ENCODE results near the gene PRAME. TPM values are rescaled to one million over a fixed set of nuclear protein-coding genes. Genes with fewer than 3 reads are reported as not detected.

PRAME gene
- total and polyA plus RNA-seq, 2 of the 13 experiments (the other 11 are each of a cell fraction or from before 2014, with no cell fraction given), result 0.11 to 0.83 TPM

DNA sequence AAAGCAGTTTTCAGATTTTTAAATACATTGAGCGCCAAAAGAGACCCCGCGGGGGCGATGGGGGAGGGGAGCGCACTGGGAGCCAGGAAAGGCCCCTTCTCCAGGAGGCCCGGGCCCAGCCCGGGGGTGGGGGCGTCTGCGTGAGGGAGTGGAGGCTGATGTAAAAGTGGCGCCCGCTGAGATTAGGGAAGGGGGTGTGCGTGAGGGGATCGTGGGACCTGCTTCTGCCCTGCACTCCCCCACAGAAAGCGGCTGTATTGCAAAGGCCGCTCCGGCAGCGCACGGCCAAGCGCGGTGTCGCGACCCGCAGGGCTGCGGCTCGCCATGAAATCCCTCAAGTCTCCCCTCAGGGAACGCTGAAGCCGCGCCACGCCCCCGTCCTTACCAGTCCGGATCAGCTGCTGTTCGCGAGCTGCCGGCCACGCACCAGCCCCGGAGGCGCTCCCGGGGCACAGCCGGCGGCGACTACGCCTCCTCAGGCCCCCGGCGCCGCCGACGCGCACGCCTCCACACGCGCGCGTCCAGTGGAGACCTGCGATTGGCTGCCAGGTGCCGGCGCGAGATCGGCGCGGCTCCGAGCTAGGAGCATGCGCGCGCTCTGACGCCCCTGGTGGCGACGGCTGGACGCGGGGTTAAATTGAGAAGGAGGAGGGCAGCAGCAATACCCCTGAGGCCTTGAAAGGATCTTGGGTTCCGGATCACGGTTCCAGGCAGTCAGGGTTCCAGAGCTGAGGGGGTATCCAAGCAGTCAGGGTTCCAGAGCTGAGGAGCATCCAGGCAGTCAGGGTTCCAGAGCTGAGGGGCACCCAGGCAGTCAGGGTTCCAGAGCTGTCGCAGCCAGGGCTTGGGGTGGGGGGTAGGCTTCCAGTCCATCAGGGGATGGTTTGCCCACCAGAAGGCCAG is 50.5 kb downstream of the PRAME start, which contains the start of gene ZNF280B (continued):
- TF ChIP-seq, protein P1, sequence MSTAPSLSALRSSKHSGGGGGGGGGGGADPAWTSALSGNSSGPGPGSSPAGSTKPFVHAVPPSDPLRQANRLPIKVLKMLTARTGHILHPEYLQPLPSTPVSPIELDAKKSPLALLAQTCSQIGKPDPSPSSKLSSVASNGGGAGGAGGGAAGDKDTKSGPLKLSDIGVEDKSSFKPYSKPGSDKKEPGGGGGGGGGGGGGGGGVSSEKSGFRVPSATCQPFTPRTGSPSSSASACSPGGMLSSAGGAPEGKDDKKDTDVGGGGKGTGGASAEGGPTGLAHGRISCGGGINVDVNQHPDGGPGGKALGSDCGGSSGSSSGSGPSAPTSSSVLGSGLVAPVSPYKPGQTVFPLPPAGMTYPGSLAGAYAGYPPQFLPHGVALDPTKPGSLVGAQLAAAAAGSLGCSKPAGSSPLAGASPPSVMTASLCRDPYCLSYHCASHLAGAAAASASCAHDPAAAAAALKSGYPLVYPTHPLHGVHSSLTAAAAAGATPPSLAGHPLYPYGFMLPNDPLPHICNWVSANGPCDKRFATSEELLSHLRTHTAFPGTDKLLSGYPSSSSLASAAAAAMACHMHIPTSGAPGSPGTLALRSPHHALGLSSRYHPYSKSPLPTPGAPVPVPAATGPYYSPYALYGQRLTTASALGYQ (CRISPR knock-in tag; IDR thresholded peaks at IDR 0.05), result no peak
- TF ChIP-seq, protein P2, sequence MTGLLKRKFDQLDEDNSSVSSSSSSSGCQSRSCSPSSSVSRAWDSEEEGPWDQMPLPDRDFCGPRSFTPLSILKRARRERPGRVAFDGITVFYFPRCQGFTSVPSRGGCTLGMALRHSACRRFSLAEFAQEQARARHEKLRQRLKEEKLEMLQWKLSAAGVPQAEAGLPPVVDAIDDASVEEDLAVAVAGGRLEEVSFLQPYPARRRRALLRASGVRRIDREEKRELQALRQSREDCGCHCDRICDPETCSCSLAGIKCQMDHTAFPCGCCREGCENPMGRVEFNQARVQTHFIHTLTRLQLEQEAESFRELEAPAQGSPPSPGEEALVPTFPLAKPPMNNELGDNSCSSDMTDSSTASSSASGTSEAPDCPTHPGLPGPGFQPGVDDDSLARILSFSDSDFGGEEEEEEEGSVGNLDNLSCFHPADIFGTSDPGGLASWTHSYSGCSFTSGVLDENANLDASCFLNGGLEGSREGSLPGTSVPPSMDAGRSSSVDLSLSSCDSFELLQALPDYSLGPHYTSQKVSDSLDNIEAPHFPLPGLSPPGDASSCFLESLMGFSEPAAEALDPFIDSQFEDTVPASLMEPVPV (CRISPR knock-in tag; IDR thresholded peaks at IDR 0.05), result 0 out of 2 replicates have a peak, but pooled peaks have one; percentile 85
- TF ChIP-seq MLLT10 (CRISPR knock-in tag; IDR thresholded peaks at IDR 0.05), result no peak
- no peak; the same call in 1 of the 2 replicates for TF ChIP-seq ELF1 (CRISPR knock-in tag; IDR thresholded peaks at IDR 0.05)
- TF ChIP-seq, protein P3, sequence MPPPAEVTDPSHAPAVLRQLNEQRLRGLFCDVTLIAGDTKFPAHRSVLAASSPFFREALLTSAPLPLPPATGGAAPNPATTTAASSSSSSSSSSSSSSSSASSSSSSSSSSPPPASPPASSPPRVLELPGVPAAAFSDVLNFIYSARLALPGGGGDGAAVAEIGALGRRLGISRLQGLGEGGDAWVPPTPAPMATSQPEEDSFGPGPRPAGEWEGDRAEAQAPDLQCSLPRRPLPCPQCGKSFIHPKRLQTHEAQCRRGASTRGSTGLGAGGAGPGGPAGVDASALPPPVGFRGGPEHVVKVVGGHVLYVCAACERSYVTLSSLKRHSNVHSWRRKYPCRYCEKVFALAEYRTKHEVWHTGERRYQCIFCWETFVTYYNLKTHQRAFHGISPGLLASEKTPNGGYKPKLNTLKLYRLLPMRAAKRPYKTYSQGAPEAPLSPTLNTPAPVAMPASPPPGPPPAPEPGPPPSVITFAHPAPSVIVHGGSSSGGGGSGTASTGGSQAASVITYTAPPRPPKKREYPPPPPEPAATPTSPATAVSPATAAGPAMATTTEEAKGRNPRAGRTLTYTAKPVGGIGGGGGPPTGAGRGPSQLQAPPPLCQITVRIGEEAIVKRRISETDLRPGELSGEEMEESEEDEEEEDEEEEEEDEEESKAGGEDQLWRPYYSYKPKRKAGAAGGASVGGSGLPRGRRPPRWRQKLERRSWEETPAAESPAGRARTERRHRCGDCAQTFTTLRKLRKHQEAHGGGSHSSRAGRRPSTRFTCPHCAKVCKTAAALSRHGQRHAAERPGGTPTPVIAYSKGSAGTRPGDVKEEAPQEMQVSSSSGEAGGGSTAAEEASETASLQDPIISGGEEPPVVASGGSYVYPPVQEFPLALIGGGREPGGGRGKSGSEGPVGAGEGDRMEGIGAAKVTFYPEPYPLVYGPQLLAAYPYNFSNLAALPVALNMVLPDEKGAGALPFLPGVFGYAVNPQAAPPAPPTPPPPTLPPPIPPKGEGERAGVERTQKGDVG (CRISPR knock-in tag; IDR thresholded peaks at IDR 0.05; ENCODE audit: borderline replicate concordance), result no peak
- TF ChIP-seq, protein P4, sequence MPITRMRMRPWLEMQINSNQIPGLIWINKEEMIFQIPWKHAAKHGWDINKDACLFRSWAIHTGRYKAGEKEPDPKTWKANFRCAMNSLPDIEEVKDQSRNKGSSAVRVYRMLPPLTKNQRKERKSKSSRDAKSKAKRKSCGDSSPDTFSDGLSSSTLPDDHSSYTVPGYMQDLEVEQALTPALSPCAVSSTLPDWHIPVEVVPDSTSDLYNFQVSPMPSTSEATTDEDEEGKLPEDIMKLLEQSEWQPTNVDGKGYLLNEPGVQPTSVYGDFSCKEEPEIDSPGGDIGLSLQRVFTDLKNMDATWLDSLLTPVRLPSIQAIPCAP (CRISPR knock-in tag; IDR thresholded peaks at IDR 0.05; ENCODE audit: low read depth), result no peak
- peak; percentile 92 for TF ChIP-seq BORCS8-MEF2B (CRISPR knock-in tag; IDR thresholded peaks at IDR 0.05)
- TF ChIP-seq, protein P5, sequence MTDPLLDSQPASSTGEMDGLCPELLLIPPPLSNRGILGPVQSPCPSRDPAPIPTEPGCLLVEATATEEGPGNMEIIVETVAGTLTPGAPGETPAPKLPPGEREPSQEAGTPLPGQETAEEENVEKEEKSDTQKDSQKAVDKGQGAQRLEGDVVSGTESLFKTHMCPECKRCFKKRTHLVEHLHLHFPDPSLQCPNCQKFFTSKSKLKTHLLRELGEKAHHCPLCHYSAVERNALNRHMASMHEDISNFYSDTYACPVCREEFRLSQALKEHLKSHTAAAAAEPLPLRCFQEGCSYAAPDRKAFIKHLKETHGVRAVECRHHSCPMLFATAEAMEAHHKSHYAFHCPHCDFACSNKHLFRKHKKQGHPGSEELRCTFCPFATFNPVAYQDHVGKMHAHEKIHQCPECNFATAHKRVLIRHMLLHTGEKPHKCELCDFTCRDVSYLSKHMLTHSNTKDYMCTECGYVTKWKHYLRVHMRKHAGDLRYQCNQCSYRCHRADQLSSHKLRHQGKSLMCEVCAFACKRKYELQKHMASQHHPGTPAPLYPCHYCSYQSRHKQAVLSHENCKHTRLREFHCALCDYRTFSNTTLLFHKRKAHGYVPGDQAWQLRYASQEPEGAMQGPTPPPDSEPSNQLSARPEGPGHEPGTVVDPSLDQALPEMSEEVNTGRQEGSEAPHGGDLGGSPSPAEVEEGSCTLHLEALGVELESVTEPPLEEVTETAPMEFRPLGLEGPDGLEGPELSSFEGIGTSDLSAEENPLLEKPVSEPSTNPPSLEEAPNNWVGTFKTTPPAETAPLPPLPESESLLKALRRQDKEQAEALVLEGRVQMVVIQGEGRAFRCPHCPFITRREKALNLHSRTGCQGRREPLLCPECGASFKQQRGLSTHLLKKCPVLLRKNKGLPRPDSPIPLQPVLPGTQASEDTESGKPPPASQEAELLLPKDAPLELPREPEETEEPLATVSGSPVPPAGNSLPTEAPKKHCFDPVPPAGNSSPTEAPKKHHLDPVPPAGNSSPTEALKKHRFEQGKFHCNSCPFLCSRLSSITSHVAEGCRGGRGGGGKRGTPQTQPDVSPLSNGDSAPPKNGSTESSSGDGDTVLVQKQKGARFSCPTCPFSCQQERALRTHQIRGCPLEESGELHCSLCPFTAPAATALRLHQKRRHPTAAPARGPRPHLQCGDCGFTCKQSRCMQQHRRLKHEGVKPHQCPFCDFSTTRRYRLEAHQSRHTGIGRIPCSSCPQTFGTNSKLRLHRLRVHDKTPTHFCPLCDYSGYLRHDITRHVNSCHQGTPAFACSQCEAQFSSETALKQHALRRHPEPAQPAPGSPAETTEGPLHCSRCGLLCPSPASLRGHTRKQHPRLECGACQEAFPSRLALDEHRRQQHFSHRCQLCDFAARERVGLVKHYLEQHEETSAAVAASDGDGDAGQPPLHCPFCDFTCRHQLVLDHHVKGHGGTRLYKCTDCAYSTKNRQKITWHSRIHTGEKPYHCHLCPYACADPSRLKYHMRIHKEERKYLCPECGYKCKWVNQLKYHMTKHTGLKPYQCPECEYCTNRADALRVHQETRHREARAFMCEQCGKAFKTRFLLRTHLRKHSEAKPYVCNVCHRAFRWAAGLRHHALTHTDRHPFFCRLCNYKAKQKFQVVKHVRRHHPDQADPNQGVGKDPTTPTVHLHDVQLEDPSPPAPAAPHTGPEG (CRISPR knock-in tag; IDR thresholded peaks at IDR 0.05), result no peak
- TF ChIP-seq, protein P6, sequence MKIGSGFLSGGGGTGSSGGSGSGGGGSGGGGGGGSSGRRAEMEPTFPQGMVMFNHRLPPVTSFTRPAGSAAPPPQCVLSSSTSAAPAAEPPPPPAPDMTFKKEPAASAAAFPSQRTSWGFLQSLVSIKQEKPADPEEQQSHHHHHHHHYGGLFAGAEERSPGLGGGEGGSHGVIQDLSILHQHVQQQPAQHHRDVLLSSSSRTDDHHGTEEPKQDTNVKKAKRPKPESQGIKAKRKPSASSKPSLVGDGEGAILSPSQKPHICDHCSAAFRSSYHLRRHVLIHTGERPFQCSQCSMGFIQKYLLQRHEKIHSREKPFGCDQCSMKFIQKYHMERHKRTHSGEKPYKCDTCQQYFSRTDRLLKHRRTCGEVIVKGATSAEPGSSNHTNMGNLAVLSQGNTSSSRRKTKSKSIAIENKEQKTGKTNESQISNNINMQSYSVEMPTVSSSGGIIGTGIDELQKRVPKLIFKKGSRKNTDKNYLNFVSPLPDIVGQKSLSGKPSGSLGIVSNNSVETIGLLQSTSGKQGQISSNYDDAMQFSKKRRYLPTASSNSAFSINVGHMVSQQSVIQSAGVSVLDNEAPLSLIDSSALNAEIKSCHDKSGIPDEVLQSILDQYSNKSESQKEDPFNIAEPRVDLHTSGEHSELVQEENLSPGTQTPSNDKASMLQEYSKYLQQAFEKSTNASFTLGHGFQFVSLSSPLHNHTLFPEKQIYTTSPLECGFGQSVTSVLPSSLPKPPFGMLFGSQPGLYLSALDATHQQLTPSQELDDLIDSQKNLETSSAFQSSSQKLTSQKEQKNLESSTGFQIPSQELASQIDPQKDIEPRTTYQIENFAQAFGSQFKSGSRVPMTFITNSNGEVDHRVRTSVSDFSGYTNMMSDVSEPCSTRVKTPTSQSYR (CRISPR knock-in tag; IDR thresholded peaks at IDR 0.05; ENCODE audit: borderline replicate concordance), result no peak
- no peak for TF ChIP-seq PHB2 (IDR thresholded peaks at IDR 0.05; ENCODE audit: partially characterized antibody)

All from HepG2 (cell line).